ENCODE measurements around the gene DSP.

Gene DSP

GRCh38 chr6:7585287-7585930 is 43.9 kb downstream of the DSP start:
- Histone ChIP-seq H3K9me3 (ENCODE audit: insufficient read depth, low read depth, low read length) (no peaks in the 10 kb centered on the region), H2AFZ (ENCODE audit: low read length) (no peak overlapping the region), H4K20me1 (ENCODE audit: insufficient read depth, low read length, poor library complexity, severe bottlenecking) (no peaks in the 10 kb centered on the region), H3F3A (ENCODE audit: low read depth) (no peaks in the 10 kb centered on the region), H3K9me2 (replicated peaks; ENCODE audit: low read depth, low read length) (no peaks in the 10 kb centered on the region), H3K9ac (ENCODE audit: low read depth, low read length, poor library complexity, severe bottlenecking) (no peak overlapping the region), H3K4me1 (ENCODE audit: insufficient read depth, low read length, poor library complexity, severe bottlenecking) (peaks cover 4% of the 10 kb centered on the region), H3K4me2 (ENCODE audit: low read depth, low read length, poor library complexity, severe bottlenecking) (no peak overlapping the region), H3K79me2 (ENCODE audit: insufficient read depth, low read length) (peaks cover 8% of the 10 kb centered on the region), H3K27me3 (ENCODE audit: insufficient read depth, low read length, poor library complexity, severe bottlenecking) (no peaks in the 10 kb centered on the region), H3K4me3 (ENCODE audit: low read length, poor library complexity, severe bottlenecking) (no peak overlapping the region), H3K36me3 (ENCODE audit: insufficient read depth, low read length) (no peaks in the 10 kb centered on the region)
- TF ChIP-seq EZH2phosphoT487 (IDR thresholded peaks at IDR 0.05; ENCODE audit: borderline replicate concordance) (no peak), CTCF (conservative IDR thresholded peaks at IDR 0.05; ENCODE audit: low read length) (no peak)

- Histone ChIP-seq H4K20me1 (ENCODE audit: insufficient read depth, low read length, poor library complexity, severe bottlenecking) (peaks cover 20% of the 10 kb centered on the region), H3K9me3 (ENCODE audit: insufficient read depth, low read depth, low read length) (no peaks in the 10 kb centered on the region), H3K36me3 (ENCODE audit: insufficient read depth, low read length) (no peaks in the 10 kb centered on the region), H3K79me2 (ENCODE audit: insufficient read depth, low read length) (peaks cover 31% of the 10 kb centered on the region), H3K4me3 (ENCODE audit: low read length, poor library complexity, severe bottlenecking) (no peak overlapping the region), H3K4me1 (ENCODE audit: insufficient read depth, low read length, poor library complexity, severe bottlenecking) (peaks cover 13% of the 10 kb centered on the region), H2AFZ (ENCODE audit: low read length) (peak overlapping the region; percentile 45; the same call in 1 of the 2 replicates), H3K9ac (ENCODE audit: low read depth, low read length, poor library complexity, severe bottlenecking) (no peak overlapping the region), H3F3A (ENCODE audit: low read depth) (no peaks in the 10 kb centered on the region), H3K4me2 (ENCODE audit: low read depth, low read length, poor library complexity, severe bottlenecking) (no peak overlapping the region), H3K27me3 (ENCODE audit: insufficient read depth, low read length, poor library complexity, severe bottlenecking) (no peaks in the 10 kb centered on the region), H3K9me2 (replicated peaks; ENCODE audit: low read depth, low read length) (no peaks in the 10 kb centered on the region)
- TF ChIP-seq EZH2phosphoT487 (IDR thresholded peaks at IDR 0.05; ENCODE audit: borderline replicate concordance) (no peak), CTCF (conservative IDR thresholded peaks at IDR 0.05; ENCODE audit: low read length) (no peak)
Measured at GRCh38 chr6:7587631-7588100, 46.2 kb downstream of the DSP start.

- Histone ChIP-seq H3K36me3 (ENCODE audit: insufficient read depth, low read length) (no peaks in the 10 kb centered on the region), H3K79me2 (ENCODE audit: insufficient read depth, low read length) (peaks cover 39% of the 10 kb centered on the region), H2AFZ (ENCODE audit: low read length) (no peak overlapping the region), H3K9ac (ENCODE audit: low read depth, low read length, poor library complexity, severe bottlenecking) (no peak overlapping the region), H3K9me2 (replicated peaks; ENCODE audit: low read depth, low read length) (no peaks in the 10 kb centered on the region), H4K20me1 (ENCODE audit: insufficient read depth, low read length, poor library complexity, severe bottlenecking) (peaks cover 29% of the 10 kb centered on the region), H3K9me3 (ENCODE audit: insufficient read depth, low read depth, low read length) (no peaks in the 10 kb centered on the region), H3K4me1 (ENCODE audit: insufficient read depth, low read length, poor library complexity, severe bottlenecking) (peaks cover 20% of the 10 kb centered on the region), H3K4me3 (ENCODE audit: low read length, poor library complexity, severe bottlenecking) (no peak overlapping the region), H3K27me3 (ENCODE audit: insufficient read depth, low read length, poor library complexity, severe bottlenecking) (no peaks in the 10 kb centered on the region), H3F3A (ENCODE audit: low read depth) (no peaks in the 10 kb centered on the region), H3K4me2 (ENCODE audit: low read depth, low read length, poor library complexity, severe bottlenecking) (no peak overlapping the region)
- TF ChIP-seq CTCF (conservative IDR thresholded peaks at IDR 0.05; ENCODE audit: low read length): no peak
- TF ChIP-seq EZH2phosphoT487 (IDR thresholded peaks at IDR 0.05; ENCODE audit: borderline replicate concordance): no peak
Measured at GRCh38 chr6:7588506-7588905, 47.0 kb downstream of the DSP start.

All from Loucy (cell line).